Keratinocyte (primary cell): ENCODE data around the gene MAGI2. TPM values are rescaled to one million over a fixed set of nuclear protein-coding genes. Genes with fewer than 3 reads are reported as not detected.

Experiments used
- DNase-seq: peaks from one replicate; pipeline ENCODE4 v3.0.0-alpha.2; 2011; ENCODE audit warnings: low read depth, missing footprints, low spot score
- FAIRE-seq: peaks from 2 replicates; lab custom pipeline; 2011; peaks lifted over from hg19 to GRCh38; lab: Jason Lieb, UNC
- H2AFZ ChIP-seq: 2 replicates; pipeline ENCODE4 v1.6.0; 2012; ENCODE audit warnings: low read length, control low read depth, inconsistent platforms; ENCODE audit not compliant: control insufficient read depth
- H3K27ac ChIP-seq: 2 replicates; pipeline ENCODE4 v1.5.1; 2011; ENCODE audit warnings: low read length; ENCODE audit not compliant: control insufficient read depth, insufficient read depth
- H3K27me3 ChIP-seq: 3 replicates; pipeline ENCODE4 v1.6.0; 2011; ENCODE audit warnings: low read length; ENCODE audit not compliant: control insufficient read depth, insufficient read depth; ENCODE audit errors: extremely low read depth
- H3K36me3 ChIP-seq, 2 experiments: 2 replicates in 1 of 2; 3 replicates in 1 of 2; pipeline ENCODE4 v1.5.1; 2011; ENCODE audit warnings: low read length in 2 of 2, mild to moderate bottlenecking in 1 of 2; ENCODE audit not compliant: control insufficient read depth in 2 of 2, insufficient read depth in 2 of 2; ENCODE audit errors: extremely low read depth in 1 of 2
- H3K4me1 ChIP-seq: 3 replicates; pipeline ENCODE4 v1.5.1; 2011; ENCODE audit warnings: low read length; ENCODE audit not compliant: control insufficient read depth, insufficient read depth; ENCODE audit errors: extremely low read depth
- H3K4me2 ChIP-seq: 3 replicates; pipeline ENCODE4 v1.6.0; 2011; ENCODE audit warnings: low read depth, low read length; ENCODE audit not compliant: control insufficient read depth, insufficient read depth; ENCODE audit errors: extremely low read depth
- H3K4me3 ChIP-seq, 3 experiments: fragments of 200-600 bp in 1 of 3; sonication (generic) in 1 of 3; 2 replicates in 2 of 3; 3 replicates in 1 of 3; pipeline ENCODE4 v1.5.1; 2011 to 2016; ENCODE audit warnings: low read length in 3 of 3, mild to moderate bottlenecking in 3 of 3, control low read depth in 2 of 3, inconsistent platforms in 1 of 3, low read depth in 1 of 3, mixed read lengths in 1 of 3, mixed run types in 1 of 3, moderate library complexity in 1 of 3; ENCODE audit not compliant: control insufficient read depth in 2 of 3, insufficient read depth in 2 of 3; ENCODE audit errors: extremely low read depth in 1 of 3
- H3K79me2 ChIP-seq: 2 replicates; pipeline ENCODE4 v1.6.0; 2012; ENCODE audit warnings: low read length; ENCODE audit not compliant: control insufficient read depth, insufficient read depth
- H3K9ac ChIP-seq: 3 replicates; pipeline ENCODE4 v1.6.0; 2011; ENCODE audit warnings: low read length; ENCODE audit not compliant: control insufficient read depth, insufficient read depth; ENCODE audit errors: extremely low read depth
- H3K9me1 ChIP-seq: 3 replicates; pipeline ENCODE4 v1.6.0; 2011; ENCODE audit warnings: low read length; ENCODE audit not compliant: control insufficient read depth, insufficient read depth; ENCODE audit errors: extremely low read depth
- H3K9me3 ChIP-seq: 2 replicates; pipeline ENCODE4 v1.5.1; 2012; ENCODE audit warnings: low read depth, low read length; ENCODE audit not compliant: control insufficient read depth
- H4K20me1 ChIP-seq: 3 replicates; pipeline ENCODE4 v1.6.0; 2011; ENCODE audit warnings: low read length; ENCODE audit not compliant: control insufficient read depth, insufficient read depth; ENCODE audit errors: extremely low read depth
- EZH2 ChIP-seq: IDR thresholded peaks from one replicate; pipeline ENCODE4 v1.6.1; 2012; ENCODE audit warnings: inconsistent platforms, mild to moderate bottlenecking, low read length, moderate library complexity
- dilution Hi-C: fragments of 300-500 bp; cut with MboI; formaldehyde crosslinking; loops from one replicate; pipeline ENCODE4 v1.7.0; 2020; ENCODE audit warnings: low sequenced_read_pairs; ENCODE audit not compliant: extremely low pct_ligation_motif_present
- polyA plus RNA-seq, 5 experiments: library from polyadenylated mRNA; depleted of rRNA in 3 of 5; stranded (reverse) in 3 of 5; stranded (forward) in 1 of 5; unstranded in 1 of 5; fragments of >200 nt; gene quantifications; 1 replicate in 1 of 5; 2 replicates in 3 of 5; 3 replicates in 1 of 5; pipeline versions ENCODE4 v1.2.1 to v1.2.3, GENCODE V29; 2011 to 2012; ENCODE audit warnings: missing spikeins in 2 of 5, low read depth in 1 of 5, low replicate concordance in 1 of 5
- TF ChIP-seq, protein P1 (sequence below), 3 experiments: IDR thresholded peaks in 1 of 3; conservative IDR thresholded peaks in 1 of 3; optimal IDR thresholded peaks in 1 of 3; 2 replicates in 2 of 3; 3 replicates in 1 of 3; pipeline versions ENCODE3 to v1.5.1; 2011; ENCODE audit warnings: low read length in 3 of 3, mild to moderate bottlenecking in 3 of 3, moderate library complexity in 2 of 3, control low read depth in 1 of 3, inconsistent platforms in 1 of 3; ENCODE audit not compliant: insufficient read depth in 2 of 3; ENCODE audit errors: extremely low read depth in 1 of 3

Gene MAGI2
- polyA plus RNA-seq, 1 donor (not counting 4 experiments of a cell fraction or from before 2014, with no cell fraction given): 0.07 TPM

DNA sequence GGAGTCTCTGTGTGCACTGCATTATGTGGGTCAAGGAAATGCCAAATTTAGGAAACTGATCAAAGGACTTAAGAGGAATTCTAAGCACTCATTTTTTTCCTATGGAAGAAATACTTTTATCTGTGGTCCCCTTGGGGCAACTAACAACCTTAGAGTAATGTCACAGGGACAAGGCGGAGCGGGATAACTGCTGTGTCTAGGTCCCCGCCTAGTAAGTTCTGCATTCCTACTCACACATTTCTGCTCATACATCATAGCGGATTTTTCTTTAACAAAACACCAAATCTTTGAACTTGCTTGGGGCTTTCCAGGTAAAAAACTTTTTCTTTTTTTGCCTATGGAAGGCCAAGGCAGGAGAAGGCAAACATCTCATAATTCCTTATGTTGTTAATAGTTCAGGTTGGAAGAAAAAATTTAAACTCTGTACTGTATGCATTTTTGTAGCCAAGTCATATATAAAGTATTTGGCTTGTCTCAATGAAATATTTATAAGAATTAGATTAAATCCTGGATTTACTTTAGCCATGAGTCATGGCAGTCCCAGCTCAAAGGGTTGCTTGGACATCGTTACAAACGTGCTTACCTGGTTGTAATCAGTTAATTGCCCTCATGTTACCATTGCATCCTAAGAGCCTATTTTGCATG is 1369.9 kb downstream of the MAGI2 start:
- TF ChIP-seq EZH2: no peak
- TF ChIP-seq, protein P1, sequence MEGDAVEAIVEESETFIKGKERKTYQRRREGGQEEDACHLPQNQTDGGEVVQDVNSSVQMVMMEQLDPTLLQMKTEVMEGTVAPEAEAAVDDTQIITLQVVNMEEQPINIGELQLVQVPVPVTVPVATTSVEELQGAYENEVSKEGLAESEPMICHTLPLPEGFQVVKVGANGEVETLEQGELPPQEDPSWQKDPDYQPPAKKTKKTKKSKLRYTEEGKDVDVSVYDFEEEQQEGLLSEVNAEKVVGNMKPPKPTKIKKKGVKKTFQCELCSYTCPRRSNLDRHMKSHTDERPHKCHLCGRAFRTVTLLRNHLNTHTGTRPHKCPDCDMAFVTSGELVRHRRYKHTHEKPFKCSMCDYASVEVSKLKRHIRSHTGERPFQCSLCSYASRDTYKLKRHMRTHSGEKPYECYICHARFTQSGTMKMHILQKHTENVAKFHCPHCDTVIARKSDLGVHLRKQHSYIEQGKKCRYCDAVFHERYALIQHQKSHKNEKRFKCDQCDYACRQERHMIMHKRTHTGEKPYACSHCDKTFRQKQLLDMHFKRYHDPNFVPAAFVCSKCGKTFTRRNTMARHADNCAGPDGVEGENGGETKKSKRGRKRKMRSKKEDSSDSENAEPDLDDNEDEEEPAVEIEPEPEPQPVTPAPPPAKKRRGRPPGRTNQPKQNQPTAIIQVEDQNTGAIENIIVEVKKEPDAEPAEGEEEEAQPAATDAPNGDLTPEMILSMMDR (optimal IDR thresholded peaks at IDR 0.05 in 1 of 3, IDR thresholded peaks at IDR 0.05 in 1 of 3, conservative IDR thresholded peaks at IDR 0.05 in 1 of 3; ENCODE audit: extremely low read depth in 1 of 3, insufficient read depth in 2 of 3, low read length in 3 of 3): no peak
- Histone ChIP-seq H3K9ac (no peak overlapping the region), H3K9me1 (no peaks in the 10 kb centered on the region), H2AFZ (no peak overlapping the region), H3K36me3 (no peaks in the 10 kb centered on the region), H4K20me1 (no peaks in the 10 kb centered on the region), H3K4me1 (peaks cover 4% of the 10 kb centered on the region), H3K4me2 (no peak overlapping the region), H3K27me3 (no peaks in the 10 kb centered on the region), H3K9me3 (no peaks in the 10 kb centered on the region), H3K4me3 (no peak overlapping the region), H3K27ac (no peak overlapping the region), H3K79me2 (no peaks in the 10 kb centered on the region)
- FAIRE-seq: no peak
- DNase-seq: no peak
- dilution Hi-C loops: no loop called here

DNA sequence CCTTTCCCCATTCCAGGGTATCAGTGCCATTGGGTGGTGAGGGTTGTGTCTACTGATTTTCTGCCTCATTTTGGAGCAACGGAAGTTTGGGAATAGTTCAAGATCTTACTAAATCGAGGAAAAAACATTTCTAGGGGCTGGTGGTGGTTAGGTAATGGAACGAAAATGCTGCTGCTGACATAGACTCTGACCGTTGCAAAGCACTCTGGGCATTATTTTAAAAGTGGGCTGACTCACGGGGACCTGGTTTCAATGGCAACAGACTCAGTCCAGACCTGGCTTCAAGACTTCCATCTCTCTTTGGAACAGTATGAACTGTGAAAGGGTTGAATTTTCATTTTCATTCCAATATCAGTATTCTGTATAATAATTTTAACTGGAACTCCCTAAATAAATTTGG is 1370.9 kb downstream of the MAGI2 start:
- H3K36me3 ChIP-seq: no peaks in the 10 kb centered on the region
- H3K9me3 ChIP-seq: no peaks in the 10 kb centered on the region
- H3K9ac ChIP-seq: no peak overlapping the region
- no peaks in the 10 kb centered on the region for H3K27me3 ChIP-seq
- FAIRE-seq: no peak
- DNase-seq: no peak
- H3K9me1 ChIP-seq: no peaks in the 10 kb centered on the region
- H4K20me1 ChIP-seq: no peaks in the 10 kb centered on the region
- dilution Hi-C loops: no loop called here
- H3K79me2 ChIP-seq: no peaks in the 10 kb centered on the region
- TF ChIP-seq, protein P1 (optimal IDR thresholded peaks at IDR 0.05 in 1 of 3, IDR thresholded peaks at IDR 0.05 in 1 of 3, conservative IDR thresholded peaks at IDR 0.05 in 1 of 3; ENCODE audit: extremely low read depth in 1 of 3, insufficient read depth in 2 of 3, low read length in 3 of 3): no peak
- no peak for TF ChIP-seq EZH2
- H3K4me1 ChIP-seq: peaks cover 4% of the 10 kb centered on the region
- H3K27ac ChIP-seq: no peak overlapping the region
- no peak overlapping the region for H2AFZ ChIP-seq
- no peak overlapping the region for H3K4me3 ChIP-seq
- no peak overlapping the region for H3K4me2 ChIP-seq
